K562 (cell line): ENCODE measurements around the gene RGS12. TPM values are rescaled to one million over a fixed set of nuclear protein-coding genes. Genes with fewer than 3 reads are reported as not detected.

ENCODE experiments used
- ATAC-seq: fragments of 200-7000 bp; cut with Tn5 transposase; 3 replicates; pipeline ENCODE4 v1.9.1; 2020; ENCODE audit warnings: moderate library complexity
- BruUV-seq: library from RNA; stranded (reverse); fragments of 400-500 nt; replicated peaks from 2 replicates; lab custom pipeline; 2021; lab: Mats Ljungman, UMichigan
- CTCF ChIA-PET: fragments of 300-600 bp; formaldehyde crosslinking; extraction: SDS; loops from one replicate; lab custom pipeline; 2021; ENCODE audit warnings: low intra/inter-chr PET ratio; lab: Yijun Ruan, JAX
- POLR2A ChIA-PET: fragments of 300-600, 350-650 bp; sonication (Branson Sonifier 250); formaldehyde crosslinking; extraction: SDS; loops from one replicate; lab custom pipeline; 2021; ENCODE audit warnings: antibody characterized with exemption, inconsistent platforms; lab: Yijun Ruan, JAX
- DNase-seq, 4 experiments: peaks; one replicate each; pipeline versions ENCODE4 v3.0.0 to v3.0.0-alpha.2; 2011 to 2018; ENCODE audit warnings: low spot score in 3 of 4, mixed read lengths in 3 of 4; ENCODE audit errors: extremely low read depth in 1 of 4
- FAIRE-seq: peaks from 2 replicates; lab custom pipeline; 2011; peaks lifted over from hg19 to GRCh38; lab: Jason Lieb, UNC
- H2AFZ ChIP-seq: 2 replicates; pipeline ENCODE4 v1.6.0; 2011; ENCODE audit warnings: low read depth, low read length, control low read depth, inconsistent platforms
- H3K27ac ChIP-seq: fragments of 200-600 bp; 3 replicates; pipeline ENCODE4 v1.8.0; 2011; ENCODE audit warnings: low read depth, mild to moderate bottlenecking, control low read depth, inconsistent platforms, low read length, moderate library complexity, mixed read lengths; ENCODE audit errors: extremely low read depth
- H3K27me3 ChIP-seq, 2 experiments: fragments of 300-600 bp in 1 of 2; 2 replicates in 1 of 2; 3 replicates in 1 of 2; pipeline versions ENCODE4 v1.6.0 to v1.8.0; 2011; ENCODE audit warnings: inconsistent platforms in 2 of 2, low read length in 2 of 2, mild to moderate bottlenecking in 1 of 2, mixed read lengths in 1 of 2, moderate library complexity in 1 of 2; ENCODE audit not compliant: control insufficient read depth in 2 of 2, insufficient read depth in 2 of 2
- H3K36me3 ChIP-seq: fragments of 300-600 bp; 3 replicates; pipeline ENCODE4 v1.8.0; 2011; ENCODE audit warnings: mild to moderate bottlenecking, low read length, inconsistent platforms; ENCODE audit not compliant: control insufficient read depth, insufficient read depth
- H3K4me1 ChIP-seq, 2 experiments: fragments of 200-600 bp in 1 of 2; replicated peaks in 1 of 2; 2 replicates in 1 of 2; 3 replicates in 1 of 2; pipeline versions ENCODE4 v1.5.1 to v1.8.0; 2011; ENCODE audit warnings: inconsistent platforms in 2 of 2, low read length in 2 of 2, mild to moderate bottlenecking in 1 of 2, mixed read lengths in 1 of 2, moderate library complexity in 1 of 2; ENCODE audit not compliant: control insufficient read depth in 2 of 2, insufficient read depth in 2 of 2
- H3K4me2 ChIP-seq: 2 replicates; pipeline ENCODE4 v1.6.1; 2011; ENCODE audit warnings: low read length, control low read depth, inconsistent platforms, mixed read lengths; ENCODE audit not compliant: insufficient read depth
- H3K4me3 ChIP-seq: fragments of 200-600 bp; sonication (generic), shearing (Covaris generic); 2 replicates; pipeline ENCODE4 v1.5.1; 2016; ENCODE audit warnings: control low read depth, inconsistent platforms
- H3K79me2 ChIP-seq: fragments of 200-600 bp; 3 replicates; pipeline ENCODE4 v1.8.0; 2011; ENCODE audit warnings: low read length, inconsistent platforms; ENCODE audit not compliant: control insufficient read depth, insufficient read depth
- H3K9ac ChIP-seq, 2 experiments: 2 replicates each; pipeline versions ENCODE4 v1.6.0 to v1.6.1; 2011; ENCODE audit warnings: low read depth in 2 of 2, low read length in 2 of 2, control low read depth in 1 of 2, inconsistent platforms in 1 of 2, mild to moderate bottlenecking in 1 of 2, mixed read lengths in 1 of 2; ENCODE audit not compliant: insufficient read depth in 1 of 2
- H3K9me1 ChIP-seq: one replicate; pipeline ENCODE4 v1.6.0; 2011; ENCODE audit warnings: inconsistent platforms, mild to moderate bottlenecking, low read length, moderate library complexity; ENCODE audit not compliant: control insufficient read depth, insufficient read depth
- H3K9me3 ChIP-seq: replicated peaks from 2 replicates; pipeline ENCODE4 v1.5.1; 2011; ENCODE audit warnings: low read depth, low read length, inconsistent platforms; ENCODE audit not compliant: control insufficient read depth, insufficient read depth
- H4K20me1 ChIP-seq: replicated peaks from 2 replicates; pipeline ENCODE4 v1.6.1; 2011; ENCODE audit warnings: low read length, inconsistent platforms, mixed read lengths; ENCODE audit not compliant: control insufficient read depth, insufficient read depth
- CHD4 ChIP-seq: fragments of 200-600 bp; sonication (generic); IDR thresholded peaks from 3 replicates; pipeline ENCODE4 v1.6.1; 2012; ENCODE audit warnings: low read depth, mild to moderate bottlenecking, mixed read lengths, low read length, inconsistent platforms; ENCODE audit not compliant: insufficient read depth, insufficient replicate concordance, poor library complexity, severe bottlenecking
- CREB1 ChIP-seq, 2 experiments: sonication (generic) in 1 of 2; formaldehyde crosslinking in 1 of 2; IDR thresholded peaks; 2 replicates each; pipeline versions ENCODE4 v1.6.1 to v1.8.0; 2012 to 2022; ENCODE audit warnings: inconsistent platforms in 1 of 2, mild to moderate bottlenecking in 1 of 2, missing genetic modification reagents in 1 of 2, moderate library complexity in 1 of 2
- E2F5 ChIP-seq: sonication (generic); formaldehyde crosslinking; IDR thresholded peaks from 2 replicates; pipeline ENCODE4 v1.8.0; 2022; ENCODE audit warnings: mild to moderate bottlenecking, missing genetic modification reagents
- ETV6 ChIP-seq, 3 experiments: fragments of 150-350 bp in 1 of 3; sonication (generic) in 1 of 3; formaldehyde crosslinking in 1 of 3; IDR thresholded peaks; 2 replicates each; pipeline versions ENCODE4 v1.6.1 to v1.8.0; 2014 to 2022; ENCODE audit warnings: borderline replicate concordance in 2 of 3, low read depth in 2 of 3, antibody characterized with exemption in 1 of 3, low read length in 1 of 3, mild to moderate bottlenecking in 1 of 3, missing genetic modification reagents in 1 of 3
- POLR2AphosphoS5 ChIP-seq: IDR thresholded peaks from 2 replicates; pipeline ENCODE4 v1.6.1; 2011; ENCODE audit warnings: mild to moderate bottlenecking, low read depth, low read length, moderate library complexity; ENCODE audit not compliant: control insufficient read depth, insufficient read depth
- RUNX1 ChIP-seq: sonication (generic); IDR thresholded peaks from 2 replicates; pipeline ENCODE4 v1.6.1; 2016; ENCODE audit warnings: antibody characterized with exemption, low read depth
- SIN3B ChIP-seq: fragments of 450-650 bp; IDR thresholded peaks from 2 replicates; pipeline ENCODE4 v1.6.1; 2017; ENCODE audit warnings: low read depth, mild to moderate bottlenecking, moderate library complexity
- SMARCA5 ChIP-seq: fragments of 450-650 bp; IDR thresholded peaks from 2 replicates; pipeline ENCODE4 v1.6.1; 2016
- ZBTB1 ChIP-seq: sonication (generic); formaldehyde crosslinking; IDR thresholded peaks from 2 replicates; pipeline ENCODE4 v1.8.1; 2023; ENCODE audit warnings: missing genetic modification reagents, low read depth, mild to moderate bottlenecking, borderline replicate concordance
- ZNF217 ChIP-seq: sonication (generic); formaldehyde crosslinking; IDR thresholded peaks from 2 replicates; pipeline ENCODE4 v1.8.0; 2022; ENCODE audit warnings: mild to moderate bottlenecking, missing genetic modification reagents
- ZNF398 ChIP-seq: fragments of 250-450 bp; sonication (Bioruptor Pico); IDR thresholded peaks from 2 replicates; pipeline ENCODE4 v1.8.0; 2021; ENCODE audit warnings: moderate library complexity, mild to moderate bottlenecking, inconsistent platforms
- ZNF507 ChIP-seq: conservative IDR thresholded peaks from 2 replicates; pipeline ENCODE4 v1.6.1; 2017; ENCODE audit warnings: missing genetic modification characterization, missing compliant biosample characterization
- ZNF76 ChIP-seq: fragments of 250-450 bp; sonication (Bioruptor Pico); IDR thresholded peaks from 2 replicates; pipeline ENCODE4 v1.4.0; 2020; ENCODE audit warnings: mild to moderate bottlenecking, moderate library complexity, borderline replicate concordance
- WGBS: fragments of 100-300 bp; shearing (Covaris generic); methylation state at CpG from one replicate; pipeline ENCODE4 v1.1.6; 2016; ENCODE audit warnings: low coverage, mixed read lengths; ENCODE audit not compliant: insufficient coverage; ENCODE audit errors: missing lambda C conversion rate; 5-methylcytosine and 5-hydroxymethylcytosine counted together
- in situ Hi-C: fragments of 300-500 bp; cut with MboI; formaldehyde crosslinking; loops from 4 replicates; pipeline ENCODE4 v1.15.0; 2018; ENCODE audit warnings: inconsistent platforms, mixed read lengths
- intact Hi-C: fragments of 100-400 bp; cut with micrococcal nuclease; formaldehyde crosslinking; loops from 2 replicates; pipeline ENCODE4 v1.14.2; 2022
- polyA plus RNA-seq, 8 experiments: library from polyadenylated mRNA; depleted of rRNA in 4 of 8; stranded (reverse) in 5 of 8; unstranded in 3 of 8; fragments of >200 nt; fragmentation: Nextera tagmentation in 2 of 8; fragmentation: Illumina TruSeq in 1 of 8; extraction: Ambion mirVana in 2 of 8; extraction: Trizol in 1 of 8; gene quantifications; 2 replicates each; pipeline versions ENCODE4 v1.2.1 to v1.2.3, GENCODE V29; 2011 to 2014; ENCODE audit warnings: inconsistent platforms in 1 of 8, missing spikeins in 1 of 8
- total RNA-seq, 7 experiments: library from RNA; depleted of rRNA in 6 of 7; stranded (reverse); fragments of >200 nt in 6 of 7; fragmentation: Illumina TruSeq in 2 of 7; extraction: Trizol in 2 of 7; gene quantifications; 2 replicates each; pipeline versions ENCODE4 v1.2.1 to v1.2.3, GENCODE V29; 2011 to 2021; ENCODE audit warnings: low replicate concordance in 1 of 7

The RGS12 gene
- total and polyA plus RNA-seq, 9 of the 15 experiments (the other 6 are each of a cell fraction or from before 2014, with no cell fraction given): 0.30 to 8.8 (median 5.5) TPM

GRCh38 chr4:3328814-3329663 lies 36.2 kb downstream of the RGS12 start:
- Histone ChIP-seq H3K4me3 (no peak overlapping the region), H3K9me1 (no peaks in the 10 kb centered on the region), H3K27ac (no peak overlapping the region), H3K79me2 (no peaks in the 10 kb centered on the region), H2AFZ (no peak overlapping the region), H3K4me1 (peaks cover 0 to 5% of the 10 kb centered on the region in 2 experiments; a peak in 1 of 5 replicates), H3K9ac (no peak overlapping the region), H4K20me1 (0 out of 2 replicates have a peak, but pooled peaks cover 6% of the 10 kb centered on the region), H3K9me3 (no peaks in the 10 kb centered on the region), H3K4me2 (no peak overlapping the region), H3K27me3 (0 out of 5 replicates have a peak, but pooled peaks cover 0 to 6% of the 10 kb centered on the region in 2 experiments), H3K36me3 (no peaks in the 10 kb centered on the region)
- no peak for ATAC-seq
- no TSS peak for BruUV-seq
- intact Hi-C loops (loop anchor here (10.0 kb wide), 2 partner anchors 134 to 224 kb away; no protein-coding TSS in a partner anchor), in situ Hi-C loops (no loop called here)
- no peak for DNase-seq
- no peak for FAIRE-seq
- 43% methylated on average over 10 of the region's 10 CpGs for WGBS
- CTCF ChIA-PET: no interaction called here
- POLR2A ChIA-PET: interaction anchor here (0.6 to 1.9 kb wide), 2 partner anchors 10 to 140 kb away, joined by 3 to 5 read pairs; no protein-coding TSS in a partner anchor
- TF ChIP-seq E2F5 (CRISPR knock-in tag) (no peak), POLR2AphosphoS5 (no peak), ZNF76 (CRISPR knock-in tag) (no peak), ETV6 (IDR thresholded peaks at IDR 0.05; ENCODE audit: borderline replicate concordance in 1 of 2, low read depth in 2 of 2, low read length in 1 of 2) (no peak), ETV6 (CRISPR knock-in tag; IDR thresholded peaks at IDR 0.05; ENCODE audit: borderline replicate concordance) (no peak), RUNX1 (no peak), ZNF217 (CRISPR knock-in tag) (no peak), SMARCA5 (no peak), ZBTB1 (CRISPR knock-in tag) (no peak), CREB1 (IDR thresholded peaks at IDR 0.05) (no peak), CREB1 (CRISPR knock-in tag; IDR thresholded peaks at IDR 0.05) (no peak), CHD4 (no peak), SIN3B (no peak), ZNF507 (tag) (no peak), ZNF398 (CRISPR knock-in tag) (no peak)
- TF ChIP-seq, all 486 proteins: peak for 0
